Stimulated activated CD8-positive, alpha-beta memory T cell treated with anti-CD3 and anti-CD28 coated beads, Interleukin-12 subunit alpha, Interleukin-12 subunit beta, amount 100 ng/mL, for 1 hour (primary cell): ENCODE data around the gene TMED8.
"Not testable (repeated sequence)": the region's sequence is repeated elsewhere in the genome, so short reads cannot be mapped to it uniquely, and the experiment has no call there.

Source experiments
- DNase-seq: peaks from one replicate; pipeline ENCODE4 v3.0.0-alpha.2; 2020; ENCODE audit warnings: low read depth

The TMED8 gene

GRCh38 chr14:77322250-77322902 is 54.5 kb downstream of the TMED8 start:
- DNase-seq = no peak

DNA sequence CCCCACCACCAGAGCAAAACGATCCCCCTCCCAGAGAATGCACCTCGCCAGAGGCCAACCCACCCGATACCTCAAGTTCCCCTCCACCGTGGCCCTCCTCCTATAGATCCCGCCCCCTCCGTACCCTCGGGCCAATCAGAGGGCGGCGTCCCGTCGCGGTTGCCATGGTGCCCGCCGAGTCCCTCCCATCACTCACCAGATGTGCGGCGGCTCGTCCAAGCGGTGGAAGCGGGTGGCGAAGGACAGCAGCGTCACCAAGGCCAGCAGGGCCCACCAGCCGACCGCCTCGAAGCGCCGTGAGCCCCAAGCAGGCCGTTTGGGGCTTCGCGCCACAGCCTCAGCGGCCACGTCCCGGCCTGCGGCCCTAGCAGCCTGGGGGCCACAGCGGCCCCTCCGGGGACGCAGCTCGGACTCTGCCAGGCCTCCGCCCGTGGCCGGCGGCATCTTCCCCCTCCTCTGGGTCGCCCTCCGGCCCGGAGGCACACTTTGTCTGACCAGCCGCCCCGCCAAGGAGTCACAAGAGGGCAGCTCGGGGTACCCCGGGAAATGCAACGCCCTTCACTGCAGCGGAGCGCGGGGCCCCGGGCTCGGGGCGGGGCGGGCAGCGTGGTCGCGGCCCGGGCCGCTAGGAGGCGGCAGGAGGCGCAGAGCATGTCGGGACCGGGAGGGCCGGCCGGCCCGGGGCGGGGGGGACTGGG is 56.5 kb downstream of the TMED8 start, which contains the start of gene POMT2:
Gene POMT2 (minus strand): TSS at position 646 of the 698 bp plus-strand sequence. CDS start 202 bp downstream, at position 444.
- peak; percentile 91 for DNase-seq

GRCh38 chr14:77319422-77319821 is 57.5 kb downstream of the TMED8 start:
- no peak for DNase-seq

- DNase-seq = not testable (repeated sequence)
Observed at GRCh38 chr14:77318756-77319155, 58.1 kb downstream of the TMED8 start.

DNA sequence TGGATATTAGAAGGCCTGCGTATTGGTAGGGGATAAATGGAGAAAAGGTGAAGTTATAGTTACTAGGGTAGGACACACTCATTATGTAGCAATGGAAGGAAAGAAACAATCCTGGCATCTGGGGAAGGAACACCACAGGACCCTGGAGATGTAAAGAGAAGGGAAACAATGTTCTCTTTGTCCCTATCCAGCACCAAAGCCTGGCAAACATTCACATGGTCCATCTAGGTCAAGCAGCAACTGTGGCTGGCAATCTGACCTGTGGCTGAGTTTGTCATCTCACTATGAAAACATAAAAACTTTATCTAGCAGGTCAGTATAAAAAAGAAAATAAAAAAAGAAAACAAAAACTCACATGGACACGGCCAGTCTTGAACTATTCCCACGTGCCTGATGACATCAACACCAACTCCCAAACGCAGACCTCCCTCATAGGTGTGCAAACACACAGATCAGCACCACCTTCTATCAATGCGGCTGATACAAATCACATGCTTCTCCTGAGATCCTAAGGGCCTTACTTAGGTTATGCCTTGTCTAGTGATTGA is 58.8 kb downstream of the TMED8 start:
- no peak for DNase-seq

DNA sequence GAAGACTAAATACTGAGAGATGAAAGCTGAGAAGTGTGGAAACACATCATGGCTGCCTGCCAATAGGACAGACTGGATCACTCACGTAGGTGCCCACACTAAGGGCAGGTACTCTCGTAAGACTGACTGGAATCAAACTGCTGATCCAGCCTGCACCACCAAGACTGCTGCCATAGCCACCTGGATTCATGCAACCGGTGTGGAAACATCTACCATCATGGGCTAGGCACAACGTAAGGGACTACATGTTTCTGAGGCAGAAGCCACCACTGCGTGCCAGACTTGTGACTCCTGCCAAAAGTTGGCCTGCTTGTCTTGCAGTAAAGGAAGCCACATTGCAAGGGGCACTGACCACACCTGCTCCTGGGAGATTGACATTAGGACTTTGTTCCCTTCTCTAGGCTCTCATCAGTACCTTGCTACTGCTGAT is 60.0 kb downstream of the TMED8 start:
- no peak for DNase-seq

DNA sequence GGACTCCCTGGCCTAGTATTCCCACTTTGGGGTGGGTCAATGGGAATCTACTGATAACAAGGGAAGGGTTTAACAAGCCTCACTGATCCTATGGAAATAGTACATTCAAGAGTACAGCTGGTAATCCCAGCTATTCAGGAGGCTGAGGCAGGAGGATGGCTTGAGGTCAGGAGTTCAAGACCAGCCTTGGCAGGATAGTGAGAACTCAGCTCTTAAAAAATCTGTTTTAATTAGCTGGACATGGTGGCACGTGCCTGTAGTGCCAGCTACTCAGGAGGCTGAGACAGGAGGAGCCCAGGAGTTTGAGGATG is 60.7 kb downstream of the TMED8 start:
- DNase-seq = no peak

GRCh38 chr14:77314539-77315457 is 62.1 kb downstream of the TMED8 start:
- DNase-seq = no peak

DNA sequence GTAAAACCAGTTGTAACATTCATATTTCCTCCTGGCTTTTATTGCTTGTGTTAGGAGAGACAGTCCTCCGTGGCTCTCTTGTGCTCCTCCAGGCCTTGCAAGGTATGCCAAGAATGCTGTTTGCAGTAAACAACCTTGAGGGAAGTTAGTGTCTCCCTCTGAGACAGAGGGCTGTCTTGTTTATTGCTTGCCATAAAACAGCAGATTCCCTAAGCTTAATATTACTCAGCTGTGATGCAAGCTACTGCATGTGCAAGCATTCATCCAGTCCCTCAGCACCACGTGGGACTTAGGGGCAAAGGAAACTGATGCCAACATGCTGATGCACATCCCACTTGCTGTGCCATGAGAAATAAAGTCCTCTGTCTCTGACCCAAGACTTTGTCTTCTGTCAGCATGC is 62.9 kb downstream of the TMED8 start:
- no peak for DNase-seq

- DNase-seq = no peak
Observed at GRCh38 chr14:77313371-77313770, 63.5 kb downstream of the TMED8 start.

DNA sequence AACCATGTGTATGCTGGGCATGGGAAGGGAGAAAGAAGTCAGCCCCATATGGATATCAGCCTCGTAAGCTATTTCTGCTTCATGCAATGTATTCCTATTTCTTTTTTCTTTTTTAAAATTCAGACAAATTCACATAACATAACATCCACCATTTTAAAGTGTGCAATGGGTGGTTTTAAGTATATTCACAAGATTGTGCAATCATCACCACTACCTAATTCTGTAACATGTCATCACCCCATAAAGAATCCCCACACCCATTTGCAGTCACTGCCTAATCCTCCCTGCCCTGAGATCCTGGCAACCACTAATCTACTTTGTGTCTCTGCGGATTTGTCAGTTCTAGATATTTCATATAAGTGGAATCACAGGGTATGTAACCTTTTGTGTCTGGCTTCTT is 65.7 kb downstream of the TMED8 start:
- no peak for DNase-seq

GRCh38 chr14:77310026-77310425 is 66.9 kb downstream of the TMED8 start:
- DNase-seq = no peak

GRCh38 chr14:77309131-77309530 is 67.8 kb downstream of the TMED8 start:
- DNase-seq = no peak

DNA sequence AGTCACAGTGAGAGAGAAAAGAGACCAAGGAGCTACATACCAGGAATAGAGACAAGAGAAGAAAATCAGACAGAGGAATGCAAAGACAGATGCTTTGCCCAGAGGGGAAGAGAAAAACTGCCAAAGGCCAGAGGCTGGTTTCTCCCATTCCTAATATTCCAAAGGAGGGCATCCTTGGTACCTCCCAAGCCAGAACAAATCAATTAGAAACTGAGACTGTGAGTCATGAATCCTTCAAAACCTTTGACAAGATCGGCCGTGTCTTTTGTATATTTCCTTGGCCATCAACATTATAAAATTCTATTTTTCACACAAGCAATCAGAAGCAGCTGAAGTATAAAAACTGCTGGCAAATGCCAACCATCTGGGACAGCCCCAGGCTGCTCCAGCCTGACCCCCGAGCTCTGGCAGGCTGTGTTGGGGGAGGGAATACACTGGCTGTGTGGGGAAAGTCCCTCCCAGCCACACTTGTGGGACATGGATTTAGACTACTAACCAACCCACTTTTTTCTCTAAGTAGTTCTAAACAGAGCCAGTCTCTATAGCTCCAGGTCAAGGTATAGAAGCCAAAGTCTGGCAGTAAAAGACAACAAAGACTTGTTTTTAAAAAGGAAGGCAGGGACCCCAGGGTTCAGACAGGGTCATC is 69.9 kb downstream of the TMED8 start:
- DNase-seq = no peak

DNA sequence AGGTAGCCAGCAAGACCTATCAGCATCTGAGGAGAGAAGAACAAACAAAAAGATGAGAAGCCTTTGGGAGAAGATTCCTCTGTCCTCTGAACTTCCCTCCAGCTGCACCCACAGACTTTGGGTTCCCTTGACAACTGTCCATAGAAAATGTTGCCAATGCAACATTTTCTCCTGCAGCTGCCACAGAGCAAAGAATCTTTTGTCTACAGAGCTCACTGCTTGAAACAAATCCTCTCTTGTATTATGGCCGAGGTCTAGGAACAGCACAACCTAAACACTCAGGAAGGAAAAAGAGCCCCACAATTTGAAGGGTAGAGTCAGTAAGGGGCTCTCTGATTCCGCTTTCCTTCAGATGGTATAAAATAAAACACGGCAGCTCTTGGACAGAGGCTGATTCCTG is 70.5 kb downstream of the TMED8 start:
- no peak for DNase-seq

DNA sequence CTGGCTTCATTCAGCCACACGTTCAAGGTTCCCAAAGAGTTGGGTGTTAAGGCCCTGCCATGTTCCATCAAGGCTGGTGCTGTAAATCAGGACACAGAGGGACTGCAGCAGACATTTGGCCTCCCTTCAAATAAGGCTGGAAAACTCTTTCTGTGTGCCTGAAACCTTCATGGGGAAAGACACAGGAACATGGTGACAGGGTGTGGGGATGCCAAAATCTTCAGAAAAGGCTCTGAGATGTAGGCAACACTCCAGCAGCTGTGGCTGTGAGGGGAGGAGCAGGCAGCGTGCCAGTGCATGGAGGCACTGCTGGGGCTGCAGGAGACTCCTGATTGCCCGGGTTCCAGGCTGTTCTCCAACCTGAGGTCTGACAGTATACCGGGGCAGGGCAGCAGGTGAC is 71.2 kb downstream of the TMED8 start:
- no peak for DNase-seq

GRCh38 chr14:77303417-77304156 is 73.3 kb downstream of the TMED8 start:
- DNase-seq = no peak

DNA sequence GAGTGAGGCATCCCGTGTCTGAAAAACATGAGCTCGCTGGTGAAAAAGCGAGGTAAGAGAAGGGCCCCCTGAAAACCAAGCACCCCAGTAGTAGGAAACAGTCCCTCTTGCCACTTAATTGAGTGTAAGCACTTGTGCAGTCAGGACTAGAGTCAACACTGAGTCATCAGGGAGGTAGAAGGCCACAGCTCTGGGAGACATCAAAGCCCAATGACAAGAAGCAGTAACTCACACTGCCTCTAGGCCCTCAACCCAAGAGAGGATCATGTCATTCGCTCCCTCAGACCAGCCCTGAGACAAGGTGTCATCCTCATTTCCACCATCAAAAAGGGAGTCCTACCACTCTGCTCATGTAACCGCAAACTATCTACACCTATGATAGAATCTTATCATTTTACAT is 74.0 kb downstream of the TMED8 start:
- no peak for DNase-seq

GRCh38 chr14:77301103-77301502 is 75.8 kb downstream of the TMED8 start:
- peak; percentile 27 for DNase-seq

DNA sequence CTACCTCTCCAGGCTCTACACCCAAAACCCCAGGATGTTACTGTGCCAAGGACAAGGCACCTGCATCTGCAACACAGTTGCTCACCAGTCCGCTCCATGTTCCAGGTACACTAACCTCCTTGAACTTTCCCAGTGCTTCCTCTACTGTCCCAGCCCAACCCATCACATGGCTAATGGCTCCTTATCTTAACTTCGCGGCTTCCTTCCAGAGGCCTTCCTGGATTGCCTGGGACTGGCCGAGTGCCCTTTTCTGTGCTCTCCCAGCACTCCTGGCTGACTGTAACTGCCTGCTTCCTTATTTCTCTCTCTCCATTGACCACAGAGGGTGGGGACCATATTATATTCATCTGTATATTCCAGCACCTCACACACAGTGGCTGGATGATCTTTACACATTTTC is 77.1 kb downstream of the TMED8 start:
- DNase-seq = no peak

DNA sequence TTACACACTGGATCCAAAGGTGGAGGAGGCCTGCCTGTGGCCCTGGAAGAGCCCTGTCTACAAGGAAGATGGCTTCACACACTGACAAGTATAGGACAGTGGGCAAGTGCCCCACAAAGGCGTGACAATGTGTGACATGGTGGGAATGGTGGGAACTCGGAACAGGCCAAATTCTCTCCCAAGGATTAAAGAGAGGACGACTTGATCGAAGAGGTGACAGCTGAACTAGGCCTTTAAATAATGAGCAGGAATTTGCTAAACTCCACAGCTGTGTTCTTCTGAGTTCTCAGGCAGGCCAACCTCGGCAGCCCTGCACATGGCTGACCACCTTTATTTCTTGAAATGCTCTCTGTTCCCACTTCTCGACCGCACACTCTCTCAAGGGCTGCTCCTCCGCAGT is 80.0 kb downstream of the TMED8 start:
- no peak for DNase-seq
